AG10803 (cell line): ENCODE measurements around the gene NTRK2.

Experiments used
- DNase-seq: peaks from one replicate; pipeline ENCODE4 v3.0.0; 2010; ENCODE audit warnings: low read depth
- H3K4me3 ChIP-seq: 2 replicates; pipeline ENCODE4 v1.5.1; 2011; ENCODE audit warnings: mild to moderate bottlenecking, low read length, control low read depth
- TF ChIP-seq, protein P1 (sequence below): conservative IDR thresholded peaks from 2 replicates; pipeline ENCODE4 v1.5.1; 2011; ENCODE audit warnings: mild to moderate bottlenecking, low read length, control low read depth, inconsistent platforms

NTRK2 gene

GRCh38 chr9:84953797-84954705, 284.5 kb downstream of the NTRK2 start:
- H3K4me3 ChIP-seq: no peak overlapping the region
- TF ChIP-seq, protein P1, sequence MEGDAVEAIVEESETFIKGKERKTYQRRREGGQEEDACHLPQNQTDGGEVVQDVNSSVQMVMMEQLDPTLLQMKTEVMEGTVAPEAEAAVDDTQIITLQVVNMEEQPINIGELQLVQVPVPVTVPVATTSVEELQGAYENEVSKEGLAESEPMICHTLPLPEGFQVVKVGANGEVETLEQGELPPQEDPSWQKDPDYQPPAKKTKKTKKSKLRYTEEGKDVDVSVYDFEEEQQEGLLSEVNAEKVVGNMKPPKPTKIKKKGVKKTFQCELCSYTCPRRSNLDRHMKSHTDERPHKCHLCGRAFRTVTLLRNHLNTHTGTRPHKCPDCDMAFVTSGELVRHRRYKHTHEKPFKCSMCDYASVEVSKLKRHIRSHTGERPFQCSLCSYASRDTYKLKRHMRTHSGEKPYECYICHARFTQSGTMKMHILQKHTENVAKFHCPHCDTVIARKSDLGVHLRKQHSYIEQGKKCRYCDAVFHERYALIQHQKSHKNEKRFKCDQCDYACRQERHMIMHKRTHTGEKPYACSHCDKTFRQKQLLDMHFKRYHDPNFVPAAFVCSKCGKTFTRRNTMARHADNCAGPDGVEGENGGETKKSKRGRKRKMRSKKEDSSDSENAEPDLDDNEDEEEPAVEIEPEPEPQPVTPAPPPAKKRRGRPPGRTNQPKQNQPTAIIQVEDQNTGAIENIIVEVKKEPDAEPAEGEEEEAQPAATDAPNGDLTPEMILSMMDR: peak; percentile 84
- DNase-seq: peak; percentile 45

DNA sequence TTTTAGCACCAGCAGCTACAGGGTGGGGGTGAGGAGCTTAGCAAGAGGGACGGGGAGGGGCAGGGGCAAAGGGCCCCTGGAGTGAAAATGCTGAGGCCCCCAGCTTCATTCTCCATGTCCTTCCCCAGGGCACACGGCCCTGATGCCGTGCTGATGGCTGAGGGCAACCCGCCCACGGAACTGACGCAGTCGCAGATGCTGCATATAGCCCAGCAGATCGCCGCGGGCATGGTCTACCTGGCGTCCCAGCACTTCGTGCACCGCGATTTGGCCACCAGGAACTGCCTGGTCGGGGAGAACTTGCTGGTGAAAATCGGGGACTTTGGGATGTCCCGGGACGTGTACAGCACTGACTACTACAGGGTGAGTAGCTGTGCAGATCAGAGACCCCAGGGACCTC, 285.6 kb downstream of the NTRK2 start:
- no peak for DNase-seq
- TF ChIP-seq, protein P1: no peak
- no peak overlapping the region for H3K4me3 ChIP-seq

GRCh38 chr9:84955971-84956370, 286.4 kb downstream of the NTRK2 start:
- no peak overlapping the region for H3K4me3 ChIP-seq
- no peak for DNase-seq
- TF ChIP-seq, protein P1: no peak

DNA sequence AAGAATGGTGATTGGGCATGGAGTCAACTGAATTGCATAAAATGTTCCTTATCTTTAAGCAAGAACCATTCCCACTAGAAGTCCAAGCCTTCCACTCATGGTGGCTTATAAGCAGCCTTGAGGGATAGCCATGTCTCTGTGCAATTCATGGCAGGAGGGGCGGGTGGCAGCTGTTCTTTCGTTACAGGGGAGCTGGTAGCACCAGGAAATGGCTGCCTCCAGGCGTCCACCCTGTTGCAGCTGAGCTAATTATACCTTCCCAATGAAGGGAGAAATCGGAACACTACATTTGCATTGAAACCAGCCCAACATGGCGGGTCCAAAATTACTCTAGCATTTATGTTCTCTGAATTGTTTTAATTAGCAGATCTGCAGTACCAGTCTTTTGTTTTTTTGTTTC, 289.8 kb downstream of the NTRK2 start:
- TF ChIP-seq, protein P1: no peak
- no peak overlapping the region for H3K4me3 ChIP-seq
- no peak for DNase-seq

GRCh38 chr9:84966876-84967830, 297.6 kb downstream of the NTRK2 start:
- H3K4me3 ChIP-seq: no peak overlapping the region
- TF ChIP-seq, protein P1: no peak
- no peak for DNase-seq

DNA sequence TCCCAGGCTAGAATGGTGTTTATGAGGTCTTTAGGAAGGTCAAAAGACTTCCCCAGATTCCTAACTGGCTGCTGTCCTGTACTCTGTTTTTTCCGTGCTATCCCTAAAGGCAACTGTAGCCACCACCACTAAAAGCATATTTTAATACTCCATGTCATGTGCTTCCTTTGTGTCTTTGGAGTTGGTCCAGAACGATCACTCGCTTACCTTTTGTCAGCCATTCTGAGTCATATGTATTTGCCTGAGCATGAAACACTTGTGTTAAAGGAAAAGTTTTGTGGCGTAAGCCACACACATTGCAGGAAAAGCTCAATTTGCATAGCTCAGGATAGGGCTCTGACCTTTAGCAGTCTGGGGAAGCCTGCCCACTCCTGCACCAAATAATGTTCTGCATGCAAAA, 299.6 kb downstream of the NTRK2 start:
- no peak for DNase-seq
- H3K4me3 ChIP-seq: no peak overlapping the region
- TF ChIP-seq, protein P1: no peak
